ENCODE results near the gene C11orf21. TPM values are rescaled to one million over a fixed set of nuclear protein-coding genes. Genes with fewer than 3 reads are reported as not detected.

C11orf21 gene
- total RNA-seq, 1 donor from 2014 or later = not detected

- DNase-seq (ENCODE audit: low read depth) = no peak
Measured at GRCh38 chr11:2272946-2273280, 28.8 kb downstream of the C11orf21 start.

GRCh38 chr11:2272228-2272945 is 29.3 kb downstream of the C11orf21 start:
- DNase-seq (ENCODE audit: low read depth) = no peak

DNA sequence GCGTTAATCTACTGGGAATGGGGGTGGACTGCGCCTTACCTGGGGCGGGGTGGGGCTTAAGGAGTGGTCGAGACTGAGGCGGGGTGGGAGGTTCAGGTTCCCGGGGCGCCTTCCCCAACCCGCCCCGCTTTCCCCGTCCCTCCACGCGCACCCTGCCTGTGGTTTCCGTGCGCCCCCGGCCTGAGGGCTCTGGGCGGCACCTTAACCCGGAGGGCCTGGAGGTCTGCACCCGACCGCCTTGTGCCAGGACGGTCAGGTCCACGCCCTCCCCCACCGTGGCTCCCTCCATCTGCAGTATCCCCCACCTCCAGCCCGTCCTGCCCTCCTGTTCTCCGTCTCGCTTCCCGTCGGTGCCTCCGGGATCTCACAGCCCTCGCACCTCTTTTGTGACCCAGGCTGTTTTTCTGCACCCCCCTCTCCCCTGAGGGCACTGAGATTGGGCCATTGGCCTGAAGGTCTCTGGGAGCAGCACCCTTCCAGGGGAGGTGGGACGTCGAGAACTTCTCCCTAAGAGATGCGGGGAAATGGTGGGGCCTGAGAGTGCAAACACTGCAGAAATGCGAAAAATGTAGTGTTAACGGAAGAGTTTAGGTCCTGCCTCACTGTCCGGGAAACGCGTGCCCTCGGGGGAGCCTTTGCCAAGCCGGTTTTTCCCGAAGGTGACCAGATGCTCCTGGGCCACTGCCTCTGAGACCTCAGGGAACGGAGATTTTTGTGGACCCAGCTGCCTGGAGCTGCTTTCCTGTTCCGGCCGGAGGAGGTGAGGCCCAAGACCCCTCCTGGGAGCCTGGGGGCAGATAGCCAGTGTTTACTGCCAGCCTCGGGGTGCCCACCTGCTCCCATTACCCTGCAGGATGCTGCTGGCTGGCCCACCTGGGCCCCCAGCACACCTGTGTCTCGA is 30.1 kb downstream of the C11orf21 start:
- no peak for DNase-seq (ENCODE audit: low read depth)

GRCh38 chr11:2271077-2271326 is 30.7 kb downstream of the C11orf21 start:
- DNase-seq (ENCODE audit: low read depth) = no peak

DNA sequence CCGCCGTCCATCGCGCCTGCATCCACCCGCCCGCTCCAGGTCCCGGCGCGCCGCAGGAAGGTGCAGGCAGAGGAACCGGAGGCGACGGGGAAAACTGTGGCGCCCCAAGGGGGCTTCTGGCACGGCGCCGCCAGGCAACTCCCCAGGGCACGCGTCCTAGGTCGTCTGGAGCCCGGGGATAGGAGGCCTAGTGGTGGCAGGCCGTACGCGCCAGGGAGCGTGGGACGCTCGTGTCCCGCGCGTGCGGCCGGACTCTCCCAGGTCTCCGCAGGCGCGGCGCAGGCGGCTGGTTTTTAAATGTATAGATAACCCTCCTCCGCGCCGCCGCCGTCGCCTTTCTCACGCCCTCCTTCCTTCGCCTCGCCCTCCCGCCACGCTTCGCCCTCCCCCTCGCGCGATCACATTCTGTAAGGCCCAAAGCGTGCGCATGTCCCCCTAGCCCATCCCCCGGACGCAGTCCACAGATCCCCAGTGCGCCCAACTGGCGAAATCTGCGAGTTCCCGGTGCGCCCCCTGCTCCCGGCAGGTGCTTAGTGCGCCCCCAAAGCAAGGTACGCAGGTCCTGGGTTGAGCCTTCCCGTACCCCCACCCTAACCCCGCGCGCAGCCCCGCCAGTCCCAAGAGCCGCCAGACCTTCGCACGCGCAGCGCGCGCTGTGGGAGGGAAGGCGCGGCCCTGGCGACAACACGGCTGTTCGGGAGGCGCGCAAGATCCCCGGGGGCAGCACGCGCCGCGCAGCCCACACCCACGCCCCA is 31.2 kb downstream of the C11orf21 start, which contains the start of gene ASCL2:
Gene ASCL2 (minus strand): TSS at position 267 of the 755 bp plus-strand sequence. CDS start 256 bp downstream, at position 11.
- no peak for DNase-seq (ENCODE audit: low read depth)

DNA sequence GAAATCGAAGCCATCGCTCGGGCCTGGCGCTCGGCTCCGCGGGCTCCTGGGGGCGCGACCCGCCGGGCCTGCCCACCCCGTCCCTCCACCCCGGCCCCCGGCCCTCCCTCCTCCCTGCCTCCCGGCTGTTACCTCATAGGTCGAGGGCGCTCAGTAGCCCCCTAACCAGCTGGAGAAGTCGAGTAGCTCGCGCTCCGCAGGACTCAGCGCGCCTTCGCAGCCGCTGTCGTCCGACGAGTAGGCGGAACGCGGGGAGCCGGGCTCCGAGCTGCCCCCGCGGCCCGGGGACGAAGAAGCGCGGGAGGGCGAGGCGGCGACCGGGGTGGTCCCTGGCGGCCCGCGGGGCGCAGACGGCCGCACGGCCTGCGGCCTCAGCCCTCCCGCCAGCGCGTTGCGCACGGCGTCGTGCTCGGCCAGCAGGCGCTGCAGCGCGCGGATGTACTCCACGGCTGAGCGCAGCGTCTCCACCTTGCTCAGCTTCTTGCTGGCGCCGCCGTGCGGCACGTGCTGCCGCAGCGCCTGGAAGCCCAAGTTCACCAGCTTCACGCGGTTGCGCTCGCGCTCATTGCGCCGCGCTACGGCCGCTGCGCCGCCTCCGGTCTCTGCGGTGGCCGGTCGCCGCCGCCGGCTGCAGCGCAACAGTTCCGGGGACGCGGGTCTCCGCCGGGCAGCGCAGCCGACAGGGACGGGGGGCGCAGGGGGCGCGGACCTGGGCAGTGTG is 32.0 kb downstream of the C11orf21 start:
- DNase-seq (ENCODE audit: low read depth) = no peak

DNA sequence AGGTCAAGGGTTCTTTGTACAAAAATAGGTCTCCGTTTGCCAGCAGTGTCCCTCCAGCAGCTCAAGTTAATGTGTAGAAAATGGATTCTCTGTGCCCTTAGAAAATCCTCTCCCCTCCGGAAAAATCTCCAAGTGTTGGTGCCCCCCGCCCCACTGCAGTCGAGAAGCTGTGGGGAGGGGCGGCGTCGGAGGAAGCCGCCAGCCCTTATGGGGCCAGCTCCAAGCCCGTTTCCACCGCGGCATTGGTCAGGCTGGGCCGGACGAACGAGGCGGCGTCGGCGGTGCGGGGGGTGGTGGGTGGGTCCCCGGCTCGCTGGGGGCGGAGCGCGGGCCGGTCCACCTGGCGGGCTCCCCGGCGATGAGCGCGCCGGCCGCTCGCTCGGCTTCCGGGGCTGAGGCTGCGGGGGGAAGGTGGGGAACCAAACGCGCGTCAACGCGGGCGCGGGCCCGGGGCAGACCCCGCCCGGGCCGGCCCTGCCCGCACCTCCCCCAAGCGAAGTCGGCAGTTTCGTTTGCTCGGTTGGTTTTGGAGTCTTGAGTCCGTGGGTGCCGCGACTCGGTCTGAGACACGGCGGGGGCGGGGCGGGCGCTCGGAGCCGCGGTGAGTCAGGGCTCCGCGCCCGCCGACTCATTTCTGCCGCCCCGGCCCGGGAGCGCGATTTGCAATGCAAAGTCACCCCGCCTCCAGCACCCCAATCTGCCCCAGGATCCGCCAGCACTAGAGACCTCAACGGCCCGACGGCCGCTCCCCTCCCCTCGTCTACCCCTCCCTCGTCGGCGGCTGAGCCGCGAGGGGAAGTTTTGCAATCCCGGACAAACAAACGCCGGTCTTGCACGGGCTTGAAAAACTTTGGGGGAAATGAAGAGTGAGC is 32.8 kb downstream of the C11orf21 start:
- no peak for DNase-seq (ENCODE audit: low read depth)

DNA sequence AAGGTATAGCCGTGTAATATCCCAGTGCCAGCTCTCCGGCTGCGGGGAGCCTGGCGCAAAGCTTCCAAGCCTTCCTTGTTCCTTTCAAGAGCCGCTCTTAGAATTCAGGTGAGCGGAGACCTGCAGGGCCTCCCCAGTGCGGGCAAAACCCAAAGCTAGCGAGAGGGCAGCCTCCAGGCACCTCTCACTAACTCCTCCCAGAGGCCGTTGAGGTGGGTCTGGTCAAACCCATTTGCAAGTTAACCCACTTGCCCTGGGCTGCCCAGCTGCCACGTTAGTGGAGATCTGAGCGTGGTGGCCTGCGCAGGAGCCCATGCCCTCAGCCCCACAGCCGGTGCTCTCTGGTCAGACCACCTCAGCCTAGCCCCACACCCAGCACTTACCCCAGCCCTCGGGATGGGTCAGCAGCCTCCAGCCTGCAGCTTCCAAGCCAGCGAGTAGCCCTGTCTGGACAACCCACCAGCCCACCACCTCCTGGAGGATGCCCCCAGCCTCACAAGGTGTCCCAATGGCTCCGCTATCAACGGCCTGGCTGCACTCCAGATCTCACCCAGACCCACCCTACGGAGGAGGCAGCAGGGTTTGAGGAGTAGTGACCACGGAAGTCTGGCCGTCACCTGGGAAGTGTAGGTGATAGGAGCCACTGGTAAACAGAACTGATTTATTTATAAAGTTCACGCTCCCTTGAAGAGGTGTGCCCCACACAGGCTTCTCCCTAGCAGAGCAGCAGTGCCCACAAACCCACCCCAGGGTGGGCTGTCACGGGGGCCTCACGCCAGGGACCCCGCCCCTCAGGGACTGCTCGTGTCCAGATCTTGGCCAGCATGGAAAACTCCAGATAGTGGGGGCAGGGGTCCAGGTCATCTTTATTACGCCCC is 33.6 kb downstream of the C11orf21 start:
- DNase-seq (ENCODE audit: low read depth) = no peak

- no peak for DNase-seq (ENCODE audit: low read depth)
Measured at GRCh38 chr11:2267306-2267850, 34.3 kb downstream of the C11orf21 start.

DNA sequence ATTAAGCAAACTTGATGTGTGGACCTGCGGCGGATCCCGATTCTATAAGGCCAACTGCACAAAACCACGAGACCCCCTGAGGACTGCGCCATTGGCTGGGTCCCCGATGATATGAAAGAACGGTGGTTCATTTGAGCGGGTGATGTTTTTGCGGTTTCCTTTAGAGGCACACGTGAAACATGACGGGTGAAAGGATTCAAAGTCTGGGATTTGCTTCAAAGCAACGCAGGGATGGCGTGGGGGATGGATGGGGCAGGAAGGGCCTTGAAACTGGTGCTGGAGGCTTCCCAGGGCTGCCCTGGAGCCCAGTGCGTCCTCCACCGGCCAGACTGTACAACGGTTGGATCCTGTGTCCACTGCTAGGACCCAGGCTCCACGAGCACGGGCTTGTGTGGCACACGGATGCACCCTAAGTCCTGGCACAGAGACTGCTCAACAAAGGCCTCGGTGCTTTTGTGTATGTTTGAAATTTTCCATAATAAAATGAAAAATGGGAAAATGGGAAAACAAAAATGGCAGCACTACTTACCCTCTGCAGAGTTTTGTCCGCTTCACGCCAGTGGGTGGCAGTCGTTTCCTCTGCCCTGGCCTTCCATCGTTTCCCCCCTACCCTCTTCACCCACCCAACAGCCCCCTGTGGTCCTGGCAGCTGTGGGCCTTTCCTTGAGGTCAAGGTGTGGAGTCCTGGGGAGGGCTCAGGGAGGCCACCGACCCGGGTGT is 35.0 kb downstream of the C11orf21 start:
- DNase-seq (ENCODE audit: low read depth) = no peak

GRCh38 chr11:2265854-2266585 is 35.7 kb downstream of the C11orf21 start:
- DNase-seq (ENCODE audit: low read depth) = no peak

DNA sequence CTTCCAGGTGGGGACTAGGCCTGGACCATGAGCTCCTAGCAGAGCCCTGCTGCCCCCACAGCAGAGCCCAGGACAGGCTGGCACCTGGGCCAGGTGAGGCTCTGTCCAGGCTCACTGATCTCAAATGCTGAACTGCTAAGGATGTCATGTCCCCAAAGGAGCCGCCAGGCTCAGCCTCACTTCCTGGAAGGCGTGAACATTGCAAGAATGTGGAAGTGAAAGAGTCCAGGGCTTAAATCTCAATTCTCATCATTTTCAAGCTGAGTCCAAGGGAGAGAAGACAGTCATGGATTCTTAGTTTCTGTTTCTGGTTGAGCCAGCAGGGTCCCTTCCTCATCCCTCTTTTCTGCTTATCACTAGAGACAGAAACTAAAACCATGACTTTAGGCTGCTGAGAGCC is 36.3 kb downstream of the C11orf21 start:
- DNase-seq (ENCODE audit: low read depth) = no peak

DNA sequence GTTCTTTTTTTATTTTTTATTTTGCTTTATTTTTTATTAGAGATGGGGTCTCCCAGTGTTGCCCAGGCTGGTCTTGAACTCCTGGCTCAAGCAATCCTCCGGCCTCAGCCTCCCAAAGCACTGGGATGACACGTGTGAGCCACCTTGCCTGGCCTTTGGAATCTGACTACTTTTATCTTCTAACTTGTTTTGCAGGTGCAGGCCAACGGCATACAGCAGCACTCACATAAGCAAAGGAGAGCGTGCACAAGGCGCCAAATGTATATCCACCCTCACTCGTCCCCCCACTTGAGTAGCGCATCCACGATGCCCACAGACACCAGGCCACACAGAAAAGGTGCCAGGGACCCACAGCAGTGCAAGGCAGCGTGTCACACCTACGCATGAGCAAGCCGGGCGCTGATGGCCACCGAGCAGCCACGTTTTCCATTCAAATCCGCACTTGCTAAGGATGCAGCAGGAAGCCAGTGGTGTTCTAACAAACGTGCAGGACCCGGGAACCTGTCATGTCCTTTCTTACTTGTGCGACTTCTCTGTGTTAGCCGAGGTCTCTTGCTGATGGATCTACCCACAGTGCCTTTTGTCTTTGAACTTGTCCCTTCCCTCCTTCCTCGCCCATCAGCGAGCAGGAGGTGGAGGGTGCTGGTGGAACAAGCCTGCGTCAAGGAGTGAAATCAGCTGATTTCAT is 37.2 kb downstream of the C11orf21 start:
- DNase-seq (ENCODE audit: low read depth) = no peak

DNA sequence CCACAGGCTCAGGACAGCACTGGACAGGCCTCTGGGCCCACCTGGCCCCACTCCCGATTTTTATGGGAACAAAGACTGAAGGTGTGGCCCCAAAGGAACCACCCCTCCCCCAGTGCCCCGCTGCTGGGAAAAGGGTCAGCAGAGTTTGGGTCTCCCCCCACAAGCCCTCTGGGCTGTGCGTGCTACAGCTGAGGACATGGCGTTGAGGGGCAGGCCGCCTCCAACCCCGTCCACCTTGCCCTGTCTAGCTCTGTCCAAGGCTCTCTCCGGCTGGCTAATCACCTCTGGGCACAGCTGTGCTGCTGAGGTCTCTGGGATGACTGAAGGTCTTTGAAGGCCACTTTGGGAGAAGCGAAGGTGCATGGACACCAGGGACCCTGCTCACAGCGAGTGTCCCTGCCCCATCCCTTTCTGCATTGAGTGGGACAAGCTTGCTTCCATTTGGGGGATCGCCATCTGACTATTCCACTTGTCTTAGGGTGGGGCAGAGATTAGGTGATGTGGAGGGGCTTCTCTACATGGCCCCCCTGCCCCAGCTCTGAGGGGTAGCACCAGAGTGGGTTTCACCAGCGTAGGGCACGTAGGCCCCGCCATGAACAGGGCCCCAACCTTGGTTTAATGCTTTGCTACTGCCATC is 37.9 kb downstream of the C11orf21 start:
- no peak for DNase-seq (ENCODE audit: low read depth)

GRCh38 chr11:2263071-2263565 is 38.6 kb downstream of the C11orf21 start:
- no peak for DNase-seq (ENCODE audit: low read depth)

GRCh38 chr11:2262301-2263070 is 39.2 kb downstream of the C11orf21 start:
- DNase-seq (ENCODE audit: low read depth) = no peak

Measured in myocyte (in vitro differentiated cells).